ENCODE data around the gene SHISA5. TPM values are rescaled to one million over a fixed set of nuclear protein-coding genes. Genes with fewer than 3 reads are reported as not detected.
A peak's percentile ranks its signal among the peaks of the same experiment; 100 is the strongest.
"Not testable (repeated sequence)": the region's sequence is repeated elsewhere in the genome, so short reads cannot be mapped to it uniquely, and the experiment has no call there.

Gene SHISA5
- total RNA-seq, 1 donor from 2014 or later, result 218 TPM

DNA sequence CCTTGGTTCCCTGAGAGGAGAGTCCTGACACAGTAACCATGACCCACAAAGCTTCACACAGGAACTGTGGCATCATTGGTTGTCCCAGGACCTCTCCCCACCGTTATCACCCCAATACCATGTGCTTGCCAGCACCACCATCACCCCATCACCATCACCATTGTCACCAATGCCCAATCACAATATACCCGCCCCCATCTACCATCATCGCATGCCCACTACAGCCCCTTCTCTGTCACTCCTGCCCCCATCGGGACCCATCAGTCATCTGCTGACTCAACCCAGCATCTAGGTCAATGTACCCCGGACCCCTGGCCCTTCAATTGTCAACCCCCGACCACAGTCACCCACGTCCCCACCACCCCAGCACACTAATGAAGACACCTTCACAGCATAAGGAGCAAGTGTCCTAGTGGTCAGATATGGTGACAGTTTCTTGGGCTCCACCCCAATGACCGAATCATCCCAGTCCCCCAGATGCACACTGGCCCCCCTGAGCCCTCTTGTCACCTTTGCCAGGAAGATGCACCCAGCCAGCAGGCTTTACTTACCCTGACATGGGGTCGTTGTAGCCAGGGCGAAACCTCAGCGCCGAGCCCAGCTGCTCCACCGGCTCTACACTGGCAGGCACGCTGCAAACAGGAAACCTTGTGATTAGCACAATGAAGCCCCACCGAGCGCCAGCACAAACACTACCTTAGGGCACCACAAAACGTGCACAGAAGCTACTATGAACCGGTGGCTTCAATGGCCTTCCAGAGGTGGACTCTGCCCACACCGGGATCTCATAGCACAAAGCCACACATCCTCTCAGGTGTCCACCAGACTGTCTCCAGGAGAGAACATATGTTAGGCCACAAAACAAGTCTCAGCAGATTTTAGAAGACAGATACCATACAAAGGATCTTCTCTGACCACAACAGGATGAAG, 25.1 kb downstream of the SHISA5 start:
- TF ChIP-seq CTCF (IDR thresholded peaks at IDR 0.05), result no peak
- Histone ChIP-seq H3K27me3 (no peaks in the 10 kb centered on the region), H3K9me3 (no peaks in the 10 kb centered on the region), H3K36me3 (peaks cover 6 to 11% of the 10 kb centered on the region in 2 donors), H3K27ac (no peak overlapping the region), H3K4me3 (no peak overlapping the region), H3K4me1 (no peaks in the 10 kb centered on the region)
- intact Hi-C loops (cut with DNase I), result loop anchor here (10.0 kb wide), 1 partner anchor 156 kb away; the partner anchor contains the start of gene SLC26A6
- no peak for DNase-seq (ENCODE audit: low spot score in 2 of 2)

DNA sequence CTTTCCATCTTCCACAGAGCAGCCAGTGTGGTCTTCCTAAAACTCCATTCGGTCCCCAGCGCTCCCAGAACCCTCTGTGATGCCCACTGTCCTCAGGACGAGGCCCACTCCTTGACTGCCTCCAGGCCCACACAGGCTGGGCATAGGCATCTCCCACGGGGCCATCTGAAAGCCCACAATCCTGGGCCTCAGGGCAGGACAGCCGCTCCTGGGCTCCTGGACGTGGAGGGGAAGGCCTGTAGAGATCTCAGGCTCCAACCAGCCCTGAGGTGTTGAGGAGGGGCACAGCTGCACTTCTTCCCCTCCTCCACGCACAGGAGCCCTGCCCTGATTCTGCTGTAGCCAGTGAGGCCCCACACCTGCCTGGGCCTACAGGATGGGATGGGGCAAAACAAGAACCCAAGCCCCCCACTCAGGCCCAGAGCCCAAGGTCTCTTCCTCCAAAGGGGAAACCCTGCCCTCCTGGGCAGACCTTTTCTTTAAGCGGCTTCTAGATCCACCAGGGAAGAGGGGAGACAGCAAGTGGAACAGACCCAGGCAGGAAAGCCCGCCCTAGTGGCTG, 25.9 kb downstream of the SHISA5 start:
- Histone ChIP-seq H3K27ac (no peak overlapping the region), H3K4me3 (no peak overlapping the region), H3K9me3 (no peaks in the 10 kb centered on the region), H3K36me3 (peaks cover 6 to 11% of the 10 kb centered on the region in 2 donors), H3K27me3 (no peaks in the 10 kb centered on the region), H3K4me1 (peaks cover 0 to 6% of the 10 kb centered on the region in 2 donors)
- intact Hi-C loops (cut with DNase I), result loop anchor here (10.0 kb wide), 1 partner anchor 157 kb away; the partner anchor contains the start of gene SLC26A6
- DNase-seq (ENCODE audit: low spot score in 2 of 2), result no peak
- no peak for TF ChIP-seq CTCF (IDR thresholded peaks at IDR 0.05)

DNA sequence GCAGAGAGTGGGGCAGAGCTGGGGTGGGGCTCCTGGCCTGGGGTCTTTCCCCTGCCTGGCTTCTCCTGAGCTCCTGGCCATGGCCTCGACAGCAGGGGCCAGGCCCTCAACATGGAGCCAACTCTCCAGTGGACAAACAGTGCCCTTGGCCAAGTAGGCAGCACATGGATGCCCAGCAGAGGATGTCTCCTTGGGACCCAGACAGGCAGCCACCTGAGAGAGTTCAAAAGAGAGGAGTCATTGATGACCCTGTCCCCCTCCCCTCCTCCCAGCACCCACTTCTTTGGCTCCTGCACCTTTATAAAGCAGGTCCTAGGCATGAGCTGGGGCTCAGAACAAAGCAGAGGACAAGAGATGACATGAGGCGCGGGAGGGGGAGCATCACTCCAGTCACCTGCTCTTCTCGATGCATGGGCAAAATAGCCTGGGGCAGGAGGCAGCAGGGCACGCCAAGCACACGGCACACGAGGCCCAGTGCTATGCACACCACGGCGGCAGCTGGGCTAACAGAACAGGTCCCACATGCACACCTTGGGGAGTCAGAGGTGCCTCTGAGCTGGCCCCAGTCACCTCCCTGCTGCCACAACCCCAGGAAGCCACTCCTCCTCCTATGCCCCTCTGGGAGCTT, 27.4 kb downstream of the SHISA5 start:
- no peaks in the 10 kb centered on the region for H3K27me3 ChIP-seq
- no peak overlapping the region for H3K27ac ChIP-seq
- H3K4me3 ChIP-seq, result no peak overlapping the region
- no peak for DNase-seq (ENCODE audit: low spot score in 2 of 2)
- intact Hi-C loops (cut with DNase I), result loop anchor here (10.0 kb wide), 1 partner anchor 158 kb away; the partner anchor contains the start of gene SLC26A6
- no peak for TF ChIP-seq CTCF (IDR thresholded peaks at IDR 0.05)
- peaks cover 0 to 10% of the 10 kb centered on the region in 2 donors for H3K4me1 ChIP-seq
- H3K36me3 ChIP-seq, result peaks cover 6 to 11% of the 10 kb centered on the region in 2 donors
- no peaks in the 10 kb centered on the region for H3K9me3 ChIP-seq

- no peaks in the 10 kb centered on the region for H3K27me3 ChIP-seq
- H3K4me3 ChIP-seq, result no peak overlapping the region
- peaks cover 6 to 11% of the 10 kb centered on the region in 2 donors for H3K36me3 ChIP-seq
- intact Hi-C loops (cut with DNase I), result loop anchor here (10.0 kb wide), 1 partner anchor 160 kb away; the partner anchor contains the start of gene SLC26A6
- no peak for DNase-seq (ENCODE audit: low spot score in 2 of 2)
- no peak overlapping the region for H3K27ac ChIP-seq
- peaks cover 2 to 19% of the 10 kb centered on the region in 2 donors for H3K4me1 ChIP-seq
- no peak for TF ChIP-seq CTCF (IDR thresholded peaks at IDR 0.05)
- H3K9me3 ChIP-seq, result no peaks in the 10 kb centered on the region
Measured at GRCh38 chr3:48475188-48475587, 28.8 kb downstream of the SHISA5 start.

GRCh38 chr3:48474619-48475018, 29.4 kb downstream of the SHISA5 start:
- no peaks in the 10 kb centered on the region for H3K27me3 ChIP-seq
- DNase-seq (ENCODE audit: low spot score in 2 of 2), result no peak
- no peak for TF ChIP-seq CTCF (IDR thresholded peaks at IDR 0.05)

DNA sequence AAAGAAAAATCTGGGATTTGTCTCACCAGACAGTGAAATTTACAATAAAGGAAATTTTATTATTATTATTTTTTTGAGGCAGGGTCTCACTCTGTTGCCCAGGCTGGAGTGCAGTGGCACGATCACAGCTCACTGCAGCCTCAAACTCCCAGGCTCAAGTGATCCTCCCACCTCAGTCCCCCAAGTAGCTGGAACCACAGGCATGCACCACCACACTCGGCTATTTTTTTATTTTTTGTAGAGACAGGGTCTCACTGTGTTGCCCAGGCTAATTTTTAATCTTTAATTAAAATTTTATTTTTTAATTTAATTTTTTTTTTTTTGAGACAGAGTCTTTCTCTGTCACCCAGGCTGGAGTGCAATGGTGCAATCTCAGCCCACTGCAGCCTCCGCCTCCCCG, 29.9 kb downstream of the SHISA5 start:
- DNase-seq (ENCODE audit: low spot score in 2 of 2); H3K4me3 ChIP-seq; H3K9me3 ChIP-seq; H3K27me3 ChIP-seq: not testable (repeated sequence)
- Histone ChIP-seq H3K27ac (peak overlapping the region; percentile 96 to 98), H3K4me1 (peaks cover 4 to 26% of the 10 kb centered on the region in 2 donors), H3K36me3 (peaks cover 12 to 14% of the 10 kb centered on the region in 2 donors)
- intact Hi-C loops (cut with DNase I), result loop anchor here (10.0 kb wide), 1 partner anchor 161 kb away; the partner anchor contains the start of gene SLC26A6

More at GRCh38 chr3:48474619-48475018, 29.4 kb downstream of the SHISA5 start:
- no peak overlapping the region for H3K4me3 ChIP-seq
- intact Hi-C loops (cut with DNase I), result loop anchor here (10.0 kb wide), 1 partner anchor 160 kb away; the partner anchor contains the start of gene SLC26A6
- H3K9me3 ChIP-seq, result no peaks in the 10 kb centered on the region
- H3K36me3 ChIP-seq, result peaks cover 6 to 11% of the 10 kb centered on the region in 2 donors
- peaks cover 4 to 23% of the 10 kb centered on the region in 2 donors for H3K4me1 ChIP-seq
- no peak overlapping the region for H3K27ac ChIP-seq
